GM18502 (cell line): ENCODE results near the gene JARID2.
A peak's percentile ranks its signal among the peaks of the same experiment; 100 is the strongest.
"Not testable (repeated sequence)": the region's sequence is repeated elsewhere in the genome, so short reads cannot be mapped to it uniquely, and the experiment has no call there.

Experiments
- ATAC-seq: cut with Tn5 transposase; IDR thresholded peaks from one replicate; pipeline ENCODE4 v1.9.1; 2021; ENCODE audit warnings: mild to moderate bottlenecking; ENCODE audit not compliant: unreplicated experiment, poor library complexity

The JARID2 gene

DNA sequence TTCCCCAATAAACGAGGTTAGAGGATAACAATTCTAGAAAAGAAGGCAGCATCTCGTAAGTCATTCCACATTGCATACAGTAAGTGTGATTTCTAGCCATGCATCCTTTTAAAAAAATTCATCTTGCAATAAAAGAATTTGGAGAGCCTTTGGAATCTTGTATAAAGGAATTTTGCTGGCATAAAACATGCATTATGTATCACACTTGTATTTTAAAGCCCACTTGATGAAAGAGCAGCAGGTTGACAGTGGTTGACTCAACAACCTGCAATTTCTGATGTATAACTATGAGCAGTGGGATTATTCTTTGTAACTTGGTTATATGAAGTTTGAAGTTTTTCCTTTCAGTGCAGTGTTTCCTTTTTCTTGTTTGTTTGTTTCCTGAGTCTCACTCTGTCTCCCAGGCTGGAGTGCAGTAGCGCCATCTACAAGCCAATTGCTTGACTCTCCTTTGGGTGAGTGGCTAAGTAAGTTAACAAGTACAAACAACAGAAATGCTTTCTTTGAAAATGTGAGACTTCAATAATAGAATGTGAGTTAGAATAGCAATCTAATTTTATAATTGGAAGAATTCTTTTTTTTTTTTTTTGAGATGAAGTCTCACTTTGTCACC, 39.9 kb downstream of the JARID2 start:
- no peak for ATAC-seq

GRCh38 chr6:15287670-15288375, 42.0 kb downstream of the JARID2 start:
- ATAC-seq: peak; percentile 99

DNA sequence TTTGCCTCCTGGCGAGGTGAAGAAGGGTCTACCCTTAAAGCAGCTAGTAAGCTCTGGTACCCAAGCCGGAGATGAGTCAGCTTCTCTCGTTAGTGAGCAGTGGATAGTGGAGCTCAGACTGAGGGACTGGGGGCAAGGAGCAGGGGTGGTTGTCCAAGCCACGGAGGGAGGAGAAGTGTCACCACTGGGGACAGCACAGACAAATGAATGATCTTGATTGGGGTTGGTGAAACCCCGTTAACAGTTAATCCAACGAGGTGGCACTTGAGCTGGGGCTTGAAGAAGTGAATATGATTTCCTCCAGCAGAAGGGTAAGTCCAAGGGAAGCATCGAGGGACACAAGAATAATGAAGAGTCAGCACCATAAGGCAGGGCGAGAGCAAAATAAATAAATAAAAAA, 43.0 kb downstream of the JARID2 start:
- no peak for ATAC-seq

DNA sequence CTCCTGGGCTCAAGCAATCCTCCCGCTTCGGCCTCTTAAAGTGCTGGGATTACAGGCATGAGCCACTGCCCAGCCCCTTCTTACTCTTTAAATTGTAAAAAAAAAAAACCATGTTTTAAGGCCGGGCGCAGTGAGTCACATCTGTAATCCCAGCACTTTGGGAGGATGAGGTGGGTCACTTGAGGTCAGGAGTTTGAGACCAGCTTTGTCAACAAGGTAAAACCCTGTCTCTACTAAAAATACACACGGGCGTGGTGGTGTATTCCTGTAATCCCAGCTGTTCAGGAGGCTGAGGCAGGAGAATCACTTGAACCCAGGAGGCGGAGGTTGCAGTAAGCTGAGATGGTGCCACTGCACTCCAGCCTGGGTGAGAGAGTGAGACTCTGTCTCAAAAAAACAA, 43.6 kb downstream of the JARID2 start:
- ATAC-seq: not testable (repeated sequence)

- ATAC-seq: no peak
These were observed 44.3 kb downstream of the JARID2 start for GRCh38 chr6:15290067-15290680.

DNA sequence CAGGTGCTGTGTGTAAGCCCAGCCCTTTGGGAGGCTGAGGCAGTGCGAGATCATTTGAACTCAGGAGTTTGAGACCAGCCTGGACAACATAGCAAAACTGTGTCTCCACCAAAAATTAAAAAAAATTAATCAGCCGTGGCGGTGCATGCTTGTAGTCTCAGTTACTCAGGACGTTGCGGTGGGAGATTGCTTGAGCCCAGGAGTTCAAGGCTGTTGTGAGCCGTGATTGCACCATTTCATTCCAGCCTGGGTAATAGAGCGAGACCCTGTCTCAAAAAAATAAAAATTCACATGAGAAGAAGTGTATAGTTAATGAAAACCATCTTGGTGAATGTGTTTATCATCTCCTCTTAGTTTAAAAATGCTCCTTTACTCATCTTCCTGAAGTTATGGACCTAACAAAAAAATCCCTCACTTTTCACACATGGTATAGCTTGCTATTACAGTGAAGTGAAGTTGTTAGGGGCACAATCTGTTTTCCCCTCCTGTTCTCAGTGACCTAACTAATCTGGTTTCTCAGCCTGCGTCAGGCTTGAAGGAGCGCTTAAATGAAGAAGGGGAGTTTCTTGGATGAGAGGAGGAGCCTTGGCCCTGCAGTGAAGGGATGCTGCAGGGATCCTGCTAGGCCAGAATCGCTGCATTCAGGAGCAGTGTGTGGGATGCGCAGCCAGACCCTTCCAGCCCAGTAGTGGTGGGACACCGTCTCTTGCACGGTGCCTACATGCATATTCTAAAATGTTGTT, 45.3 kb downstream of the JARID2 start:
- ATAC-seq: no peak

- ATAC-seq: no peak
These were observed 46.9 kb downstream of the JARID2 start for GRCh38 chr6:15292721-15293302.

DNA sequence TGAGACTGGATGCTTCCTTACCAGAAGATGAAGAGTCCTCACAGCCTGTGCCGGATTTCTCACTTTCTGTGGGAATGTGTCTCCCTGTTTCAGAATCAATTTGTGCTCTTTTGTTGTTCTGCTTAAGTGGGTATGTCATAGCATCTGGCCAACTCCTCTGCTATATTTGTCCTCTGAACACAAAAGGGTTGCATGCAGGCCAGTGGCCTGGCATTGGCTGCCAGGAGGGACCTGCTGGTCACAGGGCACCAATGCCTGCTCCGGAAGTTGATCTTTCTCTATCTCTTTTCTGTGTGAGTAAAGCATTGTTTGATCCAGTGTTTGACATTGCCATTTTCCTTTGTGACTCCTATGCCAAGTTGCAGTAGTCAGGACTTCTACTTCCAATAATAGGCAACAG, 47.8 kb downstream of the JARID2 start:
- ATAC-seq: no peak

DNA sequence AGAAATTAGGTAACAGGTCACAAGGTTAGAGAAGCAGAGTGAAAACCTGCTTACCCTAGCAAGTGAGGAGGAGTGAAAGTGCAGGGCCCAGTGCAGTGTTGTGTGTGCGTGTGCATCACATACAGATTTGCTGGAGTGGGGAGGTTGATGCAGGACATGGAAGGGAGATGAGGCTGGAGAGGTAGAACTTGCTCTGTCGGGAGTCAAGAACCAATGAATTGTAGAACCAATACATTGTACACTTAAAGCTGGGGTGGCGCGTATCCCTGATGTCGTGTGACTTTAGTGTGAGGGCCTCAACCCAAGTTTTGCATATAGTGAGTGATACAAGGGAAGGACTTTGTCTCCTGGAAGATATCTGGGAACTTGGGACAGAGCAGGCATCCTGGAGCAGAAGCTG, 48.6 kb downstream of the JARID2 start:
- ATAC-seq: no peak

- ATAC-seq: no peak
These were observed 50.4 kb downstream of the JARID2 start for GRCh38 chr6:15296249-15296648.

DNA sequence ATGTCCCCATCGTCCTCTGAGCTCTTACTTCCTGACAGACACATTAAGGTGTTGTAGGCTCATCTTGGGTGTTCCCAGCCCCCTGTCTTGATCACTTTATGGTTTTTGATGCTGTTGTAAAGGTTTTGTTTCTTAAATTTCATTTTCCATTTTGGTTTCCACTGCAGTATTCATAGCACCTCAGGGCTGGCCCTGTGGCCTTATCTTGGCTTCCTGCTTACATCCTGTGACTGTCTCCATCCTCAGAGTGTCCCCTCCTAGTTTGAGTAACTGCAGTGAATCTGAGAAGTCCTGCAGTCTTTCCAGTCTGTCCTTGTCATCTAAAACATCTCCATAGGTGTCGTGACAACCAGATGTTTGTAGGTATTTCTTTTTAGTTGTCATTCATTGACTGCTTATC, 50.9 kb downstream of the JARID2 start:
- peak; percentile 63 for ATAC-seq

GRCh38 chr6:15297167-15297566, 51.3 kb downstream of the JARID2 start:
- not testable (repeated sequence) for ATAC-seq

DNA sequence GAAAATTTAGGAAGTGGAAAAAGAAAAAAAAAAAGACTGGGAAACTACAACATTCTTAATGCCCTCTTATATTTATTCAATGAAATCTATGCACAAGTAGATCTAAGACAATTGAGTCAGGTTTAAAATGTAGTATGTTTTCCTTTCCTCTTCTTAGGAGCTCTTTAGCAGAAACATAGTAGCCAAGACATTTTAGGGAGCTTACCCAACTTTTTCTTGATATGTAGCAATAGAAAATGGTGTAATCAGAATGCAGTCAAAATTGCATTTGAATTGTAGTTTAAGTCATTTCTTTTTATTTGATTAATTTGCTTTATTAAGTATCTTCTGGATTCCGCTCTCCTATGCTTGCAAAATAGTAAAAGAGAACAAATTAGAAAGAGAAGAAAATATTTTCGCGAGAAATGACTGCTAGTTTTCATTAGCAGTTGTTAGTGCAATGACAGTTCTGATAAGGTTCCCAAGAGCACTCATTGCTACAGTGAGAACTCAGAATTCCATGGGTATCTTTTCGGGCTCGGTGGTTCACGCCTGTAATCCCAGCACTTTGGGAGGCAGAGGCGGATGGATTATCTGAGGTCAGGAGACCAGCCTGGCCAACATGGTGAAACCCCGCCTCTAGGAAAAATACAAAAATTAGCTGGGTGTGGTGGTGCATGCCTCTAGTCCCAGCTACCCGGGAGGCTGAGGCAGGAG, 52.2 kb downstream of the JARID2 start:
- no peak for ATAC-seq

DNA sequence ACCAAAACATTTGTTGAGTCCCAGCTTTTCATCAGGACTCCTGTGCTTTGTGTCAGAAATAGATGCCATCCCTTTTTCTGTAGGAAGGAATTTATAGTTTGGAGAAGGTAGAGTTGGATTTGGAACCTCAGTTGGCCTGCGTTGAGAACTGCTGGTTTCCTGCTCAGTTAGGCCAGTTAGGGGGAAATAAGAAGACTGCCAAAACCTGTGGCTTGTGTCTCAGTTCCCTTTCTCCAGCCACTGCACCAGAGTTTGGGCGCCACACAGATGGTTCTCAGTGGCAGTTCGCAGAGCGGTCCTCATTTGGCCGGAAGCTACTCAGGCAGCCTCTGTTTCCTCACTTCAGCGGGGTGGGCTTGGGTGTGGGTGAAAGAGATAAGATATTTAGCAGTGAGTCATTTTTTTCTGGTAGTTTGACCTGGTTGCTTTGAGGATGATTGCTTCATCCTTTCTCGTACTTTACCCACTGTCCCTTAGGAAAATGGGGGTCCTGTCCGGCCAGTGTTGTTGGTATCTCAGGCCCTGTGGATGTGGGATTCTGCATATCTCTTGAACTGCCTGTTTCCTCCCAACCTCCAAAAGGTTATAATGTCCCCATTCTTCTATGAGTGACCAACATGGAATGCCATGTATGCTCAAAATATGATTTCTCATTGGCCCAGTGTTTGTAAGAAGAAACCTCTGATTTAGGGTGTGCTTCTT, 53.7 kb downstream of the JARID2 start:
- peak; percentile 79 for ATAC-seq

DNA sequence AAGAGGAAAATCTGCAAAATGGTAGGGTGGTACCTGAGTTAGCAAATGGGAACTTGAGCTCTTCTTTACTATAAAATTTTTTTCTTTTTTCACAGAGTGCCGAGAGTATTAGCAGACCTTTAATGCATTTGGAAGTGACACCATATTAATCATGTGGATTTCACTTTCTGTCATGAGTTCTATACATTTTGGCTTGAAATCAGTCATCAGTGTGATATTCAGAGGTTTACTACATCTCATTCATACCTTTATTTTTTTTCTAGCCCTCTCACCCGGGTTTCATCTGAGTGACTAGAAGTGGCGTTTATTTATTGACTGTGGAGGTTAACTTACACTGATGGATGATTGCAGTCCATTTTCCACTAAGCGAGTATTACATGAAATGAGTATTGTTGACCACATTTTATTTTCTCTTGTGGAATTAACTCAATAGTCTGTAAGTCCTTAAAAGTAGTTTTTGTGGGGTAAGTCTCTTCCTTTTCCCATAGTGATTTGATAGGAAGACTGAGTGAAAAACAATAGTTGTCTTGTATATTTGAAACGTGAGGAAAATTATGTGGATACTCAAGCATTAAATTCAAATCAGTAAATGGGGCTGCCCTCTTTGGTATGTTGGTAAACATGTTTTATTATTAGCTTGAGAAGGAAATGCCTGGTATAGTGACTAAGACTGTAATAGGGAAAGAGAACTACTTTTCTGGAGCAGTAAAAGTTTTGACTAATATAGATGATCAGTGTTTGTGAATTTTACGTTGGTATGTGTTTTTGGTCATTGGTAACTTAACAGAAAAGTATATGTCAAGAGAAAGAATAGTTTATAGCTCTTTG, 55.5 kb downstream of the JARID2 start:
- ATAC-seq: no peak

DNA sequence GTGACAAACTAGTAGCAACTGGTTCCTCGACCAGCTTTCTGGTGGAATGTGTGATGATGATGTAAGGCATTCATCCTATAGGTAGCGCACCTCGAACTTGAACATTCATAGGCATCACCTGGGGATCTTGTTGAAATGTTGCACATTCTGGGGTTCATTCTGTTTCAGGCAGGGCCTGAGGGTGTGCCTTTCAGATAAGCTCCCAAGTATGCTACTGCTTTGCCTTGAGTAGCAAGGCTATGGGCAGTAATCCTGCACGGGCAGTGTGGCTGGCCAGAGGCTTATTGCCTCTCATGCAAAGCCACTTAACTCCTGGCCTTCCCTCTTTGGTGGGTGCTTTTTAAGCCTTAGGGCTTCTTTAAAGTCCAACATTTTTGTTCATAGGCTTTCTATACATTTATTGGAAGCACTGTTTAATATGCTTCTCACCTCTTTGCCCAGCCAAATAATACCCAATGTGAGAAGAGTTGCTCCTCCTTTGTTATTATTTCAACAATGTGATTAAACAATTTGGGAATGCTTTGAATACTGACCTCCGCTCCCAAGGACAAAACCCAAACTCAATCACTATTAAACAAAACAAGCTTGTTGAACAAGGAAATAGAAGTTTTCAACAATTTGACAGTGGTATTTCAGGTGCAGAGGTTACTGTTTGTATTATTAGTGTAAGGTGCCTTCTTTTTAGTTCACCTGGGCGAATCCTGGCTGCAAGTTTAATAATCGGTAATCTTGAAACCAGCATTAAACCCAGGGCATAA, 57.5 kb downstream of the JARID2 start:
- ATAC-seq: no peak

DNA sequence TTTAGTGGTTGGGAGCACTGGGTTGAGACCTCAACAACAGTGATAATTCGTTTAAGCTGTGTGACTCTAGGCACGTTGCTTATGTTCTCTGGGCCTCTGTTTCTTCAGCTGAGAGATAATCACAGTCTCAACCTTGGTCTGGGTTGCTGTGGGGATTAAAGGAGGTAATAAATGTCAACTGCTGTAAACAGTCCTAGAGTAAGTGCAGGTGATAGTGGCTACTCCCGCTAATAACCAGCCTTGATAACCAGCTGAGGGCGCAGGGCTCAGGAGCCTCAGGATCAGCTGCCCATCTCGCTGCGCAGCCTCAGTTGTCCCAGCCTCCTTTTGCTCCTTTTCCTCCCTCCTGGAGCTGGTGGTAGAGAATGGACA, 58.0 kb downstream of the JARID2 start:
- ATAC-seq: no peak
